ENCODE measurements around the gene BUB1B. TPM values are rescaled to one million over a fixed set of nuclear protein-coding genes. Genes with fewer than 3 reads are reported as not detected.
A peak's percentile ranks its signal among the peaks of the same experiment; 100 is the strongest.
"Not testable (repeated sequence)": the region's sequence is repeated elsewhere in the genome, so short reads cannot be mapped to it uniquely, and the experiment has no call there.

The BUB1B gene
- total RNA-seq, 2 experiments from 2014 or later, result 166 to 192 TPM

- POLR2A ChIA-PET, result interaction anchor here (0.5 to 10.1 kb wide), 7 partner anchors 14 to 69 kb away, joined by 3 to 146 read pairs (median 6); partner anchors contain the start of gene BUB1B
- DNase-seq (ENCODE audit: low spot score), result peak; percentile 97
- Histone ChIP-seq H3K4me1 (ENCODE audit: insufficient read depth, low read length, poor library complexity, severe bottlenecking) (peaks cover 80% of the 10 kb centered on the region), H3K4me2 (ENCODE audit: low read length) (peak overlapping the region; percentile 71), H3K36me3 (ENCODE audit: insufficient read depth, low read length) (no peaks in the 10 kb centered on the region), H3K79me2 (ENCODE audit: insufficient read depth, low read depth, low read length) (no peaks in the 10 kb centered on the region), H4K20me1 (ENCODE audit: insufficient read depth, low read length) (no peaks in the 10 kb centered on the region), H3K9me3 (ENCODE audit: low read length) (no peaks in the 10 kb centered on the region), H3K27ac (ENCODE audit: low read depth, low read length, poor library complexity, severe bottlenecking) (peak overlapping the region; percentile 86), H3K4me3 (ENCODE audit: low read depth, low read length, poor library complexity, severe bottlenecking) (peak overlapping the region; percentile 49), H3K9me2 (ENCODE audit: insufficient read depth, low read length) (no peaks in the 10 kb centered on the region), H2AFZ (ENCODE audit: low read length) (peak overlapping the region; percentile 35)
- BruUV-seq (replicated peaks), result no TSS peak
- intact Hi-C loops (cut with micrococcal nuclease; ENCODE audit: unreplicated experiment), result no loop called here
- TF ChIP-seq EZH2phosphoT487 (IDR thresholded peaks at IDR 0.05; ENCODE audit: borderline replicate concordance, low read depth, low read length), result no peak
- TF ChIP-seq, protein P1, sequence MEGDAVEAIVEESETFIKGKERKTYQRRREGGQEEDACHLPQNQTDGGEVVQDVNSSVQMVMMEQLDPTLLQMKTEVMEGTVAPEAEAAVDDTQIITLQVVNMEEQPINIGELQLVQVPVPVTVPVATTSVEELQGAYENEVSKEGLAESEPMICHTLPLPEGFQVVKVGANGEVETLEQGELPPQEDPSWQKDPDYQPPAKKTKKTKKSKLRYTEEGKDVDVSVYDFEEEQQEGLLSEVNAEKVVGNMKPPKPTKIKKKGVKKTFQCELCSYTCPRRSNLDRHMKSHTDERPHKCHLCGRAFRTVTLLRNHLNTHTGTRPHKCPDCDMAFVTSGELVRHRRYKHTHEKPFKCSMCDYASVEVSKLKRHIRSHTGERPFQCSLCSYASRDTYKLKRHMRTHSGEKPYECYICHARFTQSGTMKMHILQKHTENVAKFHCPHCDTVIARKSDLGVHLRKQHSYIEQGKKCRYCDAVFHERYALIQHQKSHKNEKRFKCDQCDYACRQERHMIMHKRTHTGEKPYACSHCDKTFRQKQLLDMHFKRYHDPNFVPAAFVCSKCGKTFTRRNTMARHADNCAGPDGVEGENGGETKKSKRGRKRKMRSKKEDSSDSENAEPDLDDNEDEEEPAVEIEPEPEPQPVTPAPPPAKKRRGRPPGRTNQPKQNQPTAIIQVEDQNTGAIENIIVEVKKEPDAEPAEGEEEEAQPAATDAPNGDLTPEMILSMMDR (conservative IDR thresholded peaks at IDR 0.05; ENCODE audit: low read length), result no peak
- CTCF ChIA-PET (ENCODE audit: unreplicated experiment), result interaction anchor here (0.7 to 2.9 kb wide), 3 partner anchors 10 to 18 kb away, joined by 3 to 25 read pairs (median 24); no protein-coding TSS in a partner anchor
These were observed 45.2 kb upstream of the BUB1B start for GRCh38 chr15:40115670-40116093.

DNA sequence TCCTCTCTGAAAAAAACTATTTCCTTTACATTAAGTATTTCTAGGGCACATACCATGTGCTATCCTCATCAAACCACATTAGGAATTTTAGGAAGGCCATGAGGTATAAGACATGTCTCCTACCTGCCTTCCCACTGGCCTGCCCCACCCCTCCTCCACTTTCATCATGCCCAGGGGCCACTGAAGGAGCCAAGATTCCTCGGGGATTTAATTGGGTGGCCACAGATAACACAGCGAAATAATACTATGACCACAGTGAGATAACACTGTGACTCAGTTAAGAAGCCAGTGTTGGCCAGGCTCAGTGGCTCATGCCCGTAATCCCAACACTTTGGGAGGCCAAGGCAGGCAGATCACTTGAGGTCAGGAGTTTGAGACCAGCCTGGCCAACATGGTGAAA is 42.4 kb upstream of the BUB1B start:
- BruUV-seq (replicated peaks), result no TSS peak
- Histone ChIP-seq H4K20me1 (ENCODE audit: insufficient read depth, low read length) (no peaks in the 10 kb centered on the region), H3K36me3 (ENCODE audit: insufficient read depth, low read length) (no peaks in the 10 kb centered on the region), H3K4me1 (ENCODE audit: insufficient read depth, low read length, poor library complexity, severe bottlenecking) (peaks cover 75% of the 10 kb centered on the region), H3K27ac (ENCODE audit: low read depth, low read length, poor library complexity, severe bottlenecking) (no peak overlapping the region), H2AFZ (ENCODE audit: low read length) (no peak overlapping the region), H3K4me3 (ENCODE audit: low read depth, low read length, poor library complexity, severe bottlenecking) (no peak overlapping the region), H3K9me2 (ENCODE audit: insufficient read depth, low read length) (no peaks in the 10 kb centered on the region), H3K4me2 (ENCODE audit: low read length) (peak overlapping the region; percentile 15; the same call in 1 of the 2 replicates), H3K9me3 (ENCODE audit: low read length) (no peaks in the 10 kb centered on the region), H3K79me2 (ENCODE audit: insufficient read depth, low read depth, low read length) (no peaks in the 10 kb centered on the region)
- DNase-seq (ENCODE audit: low spot score), result no peak
- ChIA-PET POLR2A (interaction anchor here (10.1 kb wide), 1 partner anchor 17 kb away, joined by 146 read pairs; no protein-coding TSS in a partner anchor), CTCF (ENCODE audit: unreplicated experiment) (no interaction called here)
- intact Hi-C loops (cut with micrococcal nuclease; ENCODE audit: unreplicated experiment), result no loop called here
- no peak for TF ChIP-seq EZH2phosphoT487 (IDR thresholded peaks at IDR 0.05; ENCODE audit: borderline replicate concordance, low read depth, low read length)
- TF ChIP-seq, protein P1 (conservative IDR thresholded peaks at IDR 0.05; ENCODE audit: low read length), result no peak

- Histone ChIP-seq H3K4me2 (ENCODE audit: low read length) (peak overlapping the region; percentile 10; the same call in 1 of the 2 replicates), H3K4me3 (ENCODE audit: low read depth, low read length, poor library complexity, severe bottlenecking) (no peak overlapping the region), H3K36me3 (ENCODE audit: insufficient read depth, low read length) (no peaks in the 10 kb centered on the region), H3K9me3 (ENCODE audit: low read length) (no peaks in the 10 kb centered on the region), H3K79me2 (ENCODE audit: insufficient read depth, low read depth, low read length) (no peaks in the 10 kb centered on the region), H3K27ac (ENCODE audit: low read depth, low read length, poor library complexity, severe bottlenecking) (no peak overlapping the region), H3K4me1 (ENCODE audit: insufficient read depth, low read length, poor library complexity, severe bottlenecking) (peaks cover 39% of the 10 kb centered on the region), H3K9me2 (ENCODE audit: insufficient read depth, low read length) (no peaks in the 10 kb centered on the region), H4K20me1 (ENCODE audit: insufficient read depth, low read length) (no peaks in the 10 kb centered on the region), H2AFZ (ENCODE audit: low read length) (peak overlapping the region; percentile 54; the same call in 1 of the 2 replicates)
- ChIA-PET POLR2A (interaction anchor here (0.9 to 1.6 kb wide), 6 partner anchors 9 to 40 kb away, joined by 3 to 5 read pairs (median 4); partner anchors contain the start of gene BUB1B), CTCF (ENCODE audit: unreplicated experiment) (no interaction called here)
- BruUV-seq (replicated peaks), result no TSS peak
- TF ChIP-seq, protein P1 (conservative IDR thresholded peaks at IDR 0.05; ENCODE audit: low read length), result no peak
- TF ChIP-seq EZH2phosphoT487 (IDR thresholded peaks at IDR 0.05; ENCODE audit: borderline replicate concordance, low read depth, low read length), result no peak
- no peak for DNase-seq (ENCODE audit: low spot score)
- intact Hi-C loops (cut with micrococcal nuclease; ENCODE audit: unreplicated experiment), result no loop called here
These were observed 38.8 kb upstream of the BUB1B start for GRCh38 chr15:40121911-40122638.

DNA sequence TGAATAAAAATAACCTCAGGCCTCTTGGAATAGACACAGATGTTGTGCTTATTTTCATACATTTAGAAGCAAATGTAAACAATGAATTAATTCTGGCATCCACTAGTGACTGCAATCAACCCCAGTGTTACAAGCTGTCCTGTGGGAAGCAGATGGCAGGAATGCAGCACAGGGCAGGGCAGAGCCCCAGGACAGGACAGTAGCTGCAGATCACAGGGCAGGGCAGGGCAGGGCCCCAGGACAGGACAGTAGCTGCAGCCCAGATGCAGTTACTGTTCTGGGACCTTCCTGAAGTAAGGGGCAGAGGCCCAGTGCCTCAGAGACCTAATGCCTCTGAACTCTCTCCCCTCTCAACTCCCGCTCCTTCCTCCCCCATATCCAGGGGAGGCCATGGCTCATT is 37.9 kb upstream of the BUB1B start:
- H3K36me3 ChIP-seq (ENCODE audit: insufficient read depth, low read length); BruUV-seq (replicated peaks); H3K4me2 ChIP-seq (ENCODE audit: low read length); DNase-seq (ENCODE audit: low spot score); H4K20me1 ChIP-seq (ENCODE audit: insufficient read depth, low read length); H3K27ac ChIP-seq (ENCODE audit: low read depth, low read length, poor library complexity, severe bottlenecking); CTCF ChIA-PET (ENCODE audit: unreplicated experiment); H3K9me3 ChIP-seq (ENCODE audit: low read length); H3K79me2 ChIP-seq (ENCODE audit: insufficient read depth, low read depth, low read length); H3K9me2 ChIP-seq (ENCODE audit: insufficient read depth, low read length); H2AFZ ChIP-seq (ENCODE audit: low read length); H3K4me3 ChIP-seq (ENCODE audit: low read depth, low read length, poor library complexity, severe bottlenecking); intact Hi-C loops (cut with micrococcal nuclease; ENCODE audit: unreplicated experiment): not testable (repeated sequence)
- POLR2A ChIA-PET, result interaction anchor here (1.5 to 1.6 kb wide), 2 partner anchors 10 to 38 kb away, joined by 3 to 4 read pairs; partner anchors contain the start of gene BUB1B
- H3K4me1 ChIP-seq (ENCODE audit: insufficient read depth, low read length, poor library complexity, severe bottlenecking), result peaks cover 31% of the 10 kb centered on the region

All from OCI-LY7 (cell line).